Left lung (tissue), 10 donors: Measurements from ENCODE around the gene PLEKHA3. TPM values are rescaled to one million over a fixed set of nuclear protein-coding genes. Genes with fewer than 3 reads are reported as not detected.

Experiments used
- ATAC-seq: fragments of 200-7000 bp; cut with Tn5 transposase; one replicate; pipeline ENCODE4 v1.9.1; 2020; ENCODE audit warnings: moderate library complexity
- DNase-seq, 4 donors: peaks; one replicate each; pipeline ENCODE4 v3.0.0-alpha.2; 2013 to 2020
- H3K27ac ChIP-seq, 2 donors: fragments of 200-600 bp; sonication (generic) in 1 of 2; one replicate each; pipeline versions ENCODE4 v1.5.0 to v1.8.0; 2020 to 2021
- H3K27me3 ChIP-seq, 2 donors: fragments of 200-600 bp; sonication (generic) in 1 of 2; one replicate each; pipeline versions ENCODE4 v1.5.0 to v1.8.0; 2020 to 2021
- H3K36me3 ChIP-seq, 2 donors: fragments of 200-600 bp; sonication (generic) in 1 of 2; one replicate each; pipeline versions ENCODE4 v1.5.0 to v1.8.0; 2020 to 2021
- H3K4me1 ChIP-seq, 2 donors: fragments of 200-600 bp; one replicate each; pipeline ENCODE4 v1.8.0; 2021
- H3K4me3 ChIP-seq, 2 donors: fragments of 200-600 bp; sonication (generic) in 1 of 2; one replicate each; pipeline versions ENCODE4 v1.5.0 to v1.8.0; 2020 to 2021; ENCODE audit warnings: mild to moderate bottlenecking in 1 of 2
- H3K9me3 ChIP-seq, 2 donors: fragments of 200-600 bp; sonication (generic) in 1 of 2; one replicate each; pipeline versions ENCODE4 v1.5.0 to v1.8.0; 2020 to 2021
- intact Hi-C, 2 donors: fragments of 100-400 bp; cut with DNase I; formaldehyde crosslinking; loops; one replicate each; pipeline versions ENCODE4 v1.11.2 to v1.14.2; 2022
- polyA plus RNA-seq, 6 donors: library from polyadenylated mRNA; unstranded; fragments of 120-200 nt; gene quantifications; one replicate each; pipeline ENCODE4 v1.2.1, GENCODE V29; 2013; ENCODE audit not compliant: insufficient read length in 6 of 6
- total RNA-seq, 2 donors: library from RNA; stranded (reverse); fragmentation: NEBNext Ultra II Directional; extraction: Animal tissue kit (Norgen Biotek cat#: 25700); gene quantifications; one replicate each; pipeline ENCODE4 v1.2.1, GENCODE V29; 2021
- TF ChIP-seq, protein P1 (sequence below), 2 donors: fragments of 200-600 bp; sonication (generic) in 1 of 2; IDR thresholded peaks; one replicate each; pipeline versions ENCODE4 v1.5.0 to v1.8.0; 2021; ENCODE audit warnings: antibody characterized with exemption in 2 of 2
- donor health status: DM: no; HTN: yes; CAD: no.
- donor health status: DM: no; HTN: no; CAD: no.

Gene PLEKHA3
- total and polyA plus RNA-seq, 8 donors = 24.5 to 35.7 (median 27.5) TPM

DNA sequence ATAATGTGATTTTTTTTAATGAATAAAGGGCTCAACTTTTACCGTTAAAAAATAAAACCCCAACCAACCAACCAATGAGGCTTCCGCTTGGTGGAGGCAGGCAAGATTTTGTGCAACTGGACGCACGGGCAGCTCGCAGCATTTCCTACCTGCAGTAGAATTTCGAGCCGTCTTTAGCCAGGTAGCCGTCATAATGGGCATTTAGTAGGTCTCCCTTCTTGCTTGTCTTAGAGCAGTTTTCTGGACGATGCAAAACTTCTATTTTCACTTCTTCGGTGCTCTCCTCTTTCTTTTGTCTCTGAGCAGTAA lies 2.2 kb upstream of the PLEKHA3 start:
- TF ChIP-seq, protein P1, sequence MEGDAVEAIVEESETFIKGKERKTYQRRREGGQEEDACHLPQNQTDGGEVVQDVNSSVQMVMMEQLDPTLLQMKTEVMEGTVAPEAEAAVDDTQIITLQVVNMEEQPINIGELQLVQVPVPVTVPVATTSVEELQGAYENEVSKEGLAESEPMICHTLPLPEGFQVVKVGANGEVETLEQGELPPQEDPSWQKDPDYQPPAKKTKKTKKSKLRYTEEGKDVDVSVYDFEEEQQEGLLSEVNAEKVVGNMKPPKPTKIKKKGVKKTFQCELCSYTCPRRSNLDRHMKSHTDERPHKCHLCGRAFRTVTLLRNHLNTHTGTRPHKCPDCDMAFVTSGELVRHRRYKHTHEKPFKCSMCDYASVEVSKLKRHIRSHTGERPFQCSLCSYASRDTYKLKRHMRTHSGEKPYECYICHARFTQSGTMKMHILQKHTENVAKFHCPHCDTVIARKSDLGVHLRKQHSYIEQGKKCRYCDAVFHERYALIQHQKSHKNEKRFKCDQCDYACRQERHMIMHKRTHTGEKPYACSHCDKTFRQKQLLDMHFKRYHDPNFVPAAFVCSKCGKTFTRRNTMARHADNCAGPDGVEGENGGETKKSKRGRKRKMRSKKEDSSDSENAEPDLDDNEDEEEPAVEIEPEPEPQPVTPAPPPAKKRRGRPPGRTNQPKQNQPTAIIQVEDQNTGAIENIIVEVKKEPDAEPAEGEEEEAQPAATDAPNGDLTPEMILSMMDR (IDR thresholded peaks at IDR 0.05) = no peak
- H3K36me3 ChIP-seq = no peaks in the 10 kb centered on the region
- intact Hi-C loops = no loop called here

DNA sequence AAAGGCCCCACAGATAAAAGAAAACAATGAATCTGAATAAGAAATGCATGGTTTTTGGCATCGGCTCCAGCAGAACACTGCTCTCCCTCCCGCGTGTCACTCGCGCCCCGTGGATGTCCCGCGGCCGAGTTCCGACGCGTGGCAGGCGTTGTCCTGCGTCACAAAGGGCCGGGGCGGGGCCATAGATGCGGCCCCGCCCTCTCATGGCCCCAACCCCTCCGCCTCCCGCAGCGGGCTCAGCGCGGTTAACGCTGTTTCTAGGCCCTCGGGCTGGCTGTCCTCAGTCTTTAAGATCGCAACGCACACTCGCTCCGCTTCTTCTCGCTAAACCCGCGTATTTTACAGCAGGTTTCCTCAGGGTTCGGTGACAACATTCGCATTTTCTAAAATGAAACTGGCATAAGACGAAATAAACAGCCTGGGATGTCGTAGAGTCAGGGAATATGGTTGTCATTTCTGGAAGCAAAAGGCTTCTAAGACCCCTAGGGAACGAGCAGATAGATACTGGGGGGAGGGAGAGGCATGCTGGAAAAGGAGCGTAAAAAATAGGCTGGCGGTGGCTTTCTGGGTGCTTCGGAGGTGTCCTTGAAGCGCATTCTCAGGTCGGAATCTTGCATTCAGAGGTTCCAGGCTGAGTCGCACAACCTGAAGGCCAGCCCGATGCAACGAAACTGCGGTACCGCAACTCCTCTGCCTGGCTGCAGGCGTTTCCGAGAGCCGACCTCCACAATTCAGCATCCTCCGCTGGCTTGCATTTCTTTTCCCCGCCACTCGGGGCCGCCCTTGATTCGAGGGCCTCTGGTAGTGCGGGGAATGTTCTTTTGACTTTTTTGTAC lies 1.6 kb upstream of the PLEKHA3 start, which contains the start of gene FKBP7:
FKBP7 (minus strand) TSS at position 162 of the 836 bp plus-strand sequence; CDS start at position 61, 101 bp downstream.
- DNase-seq (peak; percentile 88 to 97 (median 92)), ATAC-seq (peak; percentile 89)
- no peaks in the 10 kb centered on the region for H3K27me3 ChIP-seq
- H3K9me3 ChIP-seq = no peaks in the 10 kb centered on the region
- H3K27ac ChIP-seq = peak within 1 kb of the TSS; percentile 97 to 99
- peak within 1 kb of the TSS; percentile 51 to 70 for H3K4me3 ChIP-seq
- intact Hi-C loops = no loop called here
- peaks cover 12 to 45% of the 10 kb centered on the region in 2 donors for H3K4me1 ChIP-seq
- TF ChIP-seq, protein P1 (IDR thresholded peaks at IDR 0.05) = peak; percentile 72 to 75
- H3K36me3 ChIP-seq = no peaks in the 10 kb centered on the region

More for the DNA sequence above, 2.2 kb upstream of the PLEKHA3 start:
- H3K4me1 ChIP-seq = peaks cover 12 to 40% of the 10 kb centered on the region in 2 donors
- DNase-seq (no peak), ATAC-seq (no peak)
- H3K4me3 ChIP-seq = peak overlapping the region; percentile 51 to 70
- H3K9me3 ChIP-seq = no peaks in the 10 kb centered on the region
- peak overlapping the region; percentile 97 to 99 for H3K27ac ChIP-seq
- no peaks in the 10 kb centered on the region for H3K27me3 ChIP-seq

DNA sequence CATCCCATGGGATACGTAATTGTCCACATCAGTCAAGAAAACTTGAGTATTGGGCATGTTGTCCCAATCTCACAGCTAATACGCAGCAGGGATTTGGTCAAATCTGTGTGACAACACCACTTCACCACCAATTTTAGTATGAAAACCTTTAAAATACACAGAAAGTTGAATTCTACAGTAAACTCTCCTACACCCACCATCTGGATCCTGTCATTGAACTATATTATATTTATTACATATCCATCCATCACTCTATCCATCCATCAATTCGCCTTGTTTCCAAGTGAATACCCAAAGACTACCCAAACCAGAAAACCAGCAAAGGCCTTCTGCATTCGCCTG lies 1.0 kb upstream of the PLEKHA3 start:
- Histone ChIP-seq H3K27ac (peak overlapping the region; percentile 97 to 99), H3K36me3 (no peaks in the 10 kb centered on the region), H3K9me3 (no peaks in the 10 kb centered on the region), H3K4me1 (peaks cover 12 to 51% of the 10 kb centered on the region in 2 donors), H3K27me3 (no peaks in the 10 kb centered on the region), H3K4me3 (peak overlapping the region; percentile 51 to 70)
- ATAC-seq (no peak), DNase-seq (no peak)
- intact Hi-C loops = no loop called here
- TF ChIP-seq, protein P1 (IDR thresholded peaks at IDR 0.05) = no peak

DNA sequence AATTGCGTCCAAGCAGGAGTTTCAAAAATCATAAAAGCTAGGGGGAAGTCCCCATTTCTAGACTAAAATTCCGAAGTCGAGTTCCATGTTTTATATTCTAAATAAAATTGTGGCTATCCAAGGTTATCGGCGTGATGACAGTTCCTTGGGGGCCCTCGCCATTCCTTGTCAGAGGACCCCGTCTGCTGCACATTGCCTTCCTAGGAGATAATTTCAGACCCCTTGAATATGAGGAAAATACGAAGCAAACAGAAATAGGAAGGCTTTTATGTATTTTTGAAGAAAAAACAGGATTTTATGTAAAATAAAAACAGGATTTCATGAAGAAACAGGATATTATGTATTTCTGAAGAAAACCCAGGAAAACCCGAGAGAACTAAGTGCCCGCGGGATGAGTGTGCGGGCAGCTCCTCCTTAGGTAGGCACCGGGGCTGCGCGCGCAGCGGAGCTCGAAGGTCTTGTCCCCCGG lies 465 bp upstream of the PLEKHA3 start:
- DNase-seq = no peak
- intact Hi-C loops = no loop called here
- H3K27ac ChIP-seq = peak overlapping the region; percentile 97 to 99
- peak overlapping the region; percentile 70 to 88 for H3K4me3 ChIP-seq
- peaks cover 12 to 57% of the 10 kb centered on the region in 2 donors for H3K4me1 ChIP-seq
- TF ChIP-seq, protein P1 (IDR thresholded peaks at IDR 0.05) = no peak
- H3K27me3 ChIP-seq = no peaks in the 10 kb centered on the region
- no peaks in the 10 kb centered on the region for H3K36me3 ChIP-seq
- H3K9me3 ChIP-seq = no peaks in the 10 kb centered on the region
- no peak for ATAC-seq

DNA sequence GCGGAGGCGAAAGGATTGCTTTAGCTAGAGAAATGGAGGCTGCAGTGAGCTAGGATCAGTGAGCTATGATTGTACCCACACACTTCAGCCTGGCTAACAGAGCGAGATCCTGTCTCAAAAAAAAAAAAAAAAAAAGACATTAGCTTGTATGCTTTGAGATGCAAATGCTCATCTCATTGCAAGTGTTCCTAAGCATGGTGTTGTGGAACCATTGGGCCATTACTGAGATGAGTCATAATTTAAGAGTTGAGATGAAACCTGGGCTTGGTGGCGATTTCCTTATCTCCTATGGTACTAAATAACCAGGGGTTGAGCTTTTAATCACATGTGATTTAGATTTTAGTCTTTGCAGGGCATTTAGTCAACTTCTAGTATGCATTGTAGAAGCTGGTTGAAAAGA lies 2.2 kb downstream of the PLEKHA3 start:
- H3K36me3 ChIP-seq = peaks cover 0 to 10% of the 10 kb centered on the region in 2 donors
- H3K4me3 ChIP-seq = no peak overlapping the region
- peaks cover 12 to 59% of the 10 kb centered on the region in 2 donors for H3K4me1 ChIP-seq
- ATAC-seq (no peak), DNase-seq (no peak)
- H3K27ac ChIP-seq = no peak overlapping the region
- TF ChIP-seq, protein P1 (IDR thresholded peaks at IDR 0.05) = no peak
- no peaks in the 10 kb centered on the region for H3K27me3 ChIP-seq
- H3K9me3 ChIP-seq = no peaks in the 10 kb centered on the region
- intact Hi-C loops = no loop called here
